ENCODE results near the gene CCL13. TPM values are rescaled to one million over a fixed set of nuclear protein-coding genes. Genes with fewer than 3 reads are reported as not detected.

Gene CCL13
- total and polyA plus RNA-seq, 2 of the 8 experiments (the other 6 are each of a cell fraction or from before 2014, with no cell fraction given), result not detected

DNA sequence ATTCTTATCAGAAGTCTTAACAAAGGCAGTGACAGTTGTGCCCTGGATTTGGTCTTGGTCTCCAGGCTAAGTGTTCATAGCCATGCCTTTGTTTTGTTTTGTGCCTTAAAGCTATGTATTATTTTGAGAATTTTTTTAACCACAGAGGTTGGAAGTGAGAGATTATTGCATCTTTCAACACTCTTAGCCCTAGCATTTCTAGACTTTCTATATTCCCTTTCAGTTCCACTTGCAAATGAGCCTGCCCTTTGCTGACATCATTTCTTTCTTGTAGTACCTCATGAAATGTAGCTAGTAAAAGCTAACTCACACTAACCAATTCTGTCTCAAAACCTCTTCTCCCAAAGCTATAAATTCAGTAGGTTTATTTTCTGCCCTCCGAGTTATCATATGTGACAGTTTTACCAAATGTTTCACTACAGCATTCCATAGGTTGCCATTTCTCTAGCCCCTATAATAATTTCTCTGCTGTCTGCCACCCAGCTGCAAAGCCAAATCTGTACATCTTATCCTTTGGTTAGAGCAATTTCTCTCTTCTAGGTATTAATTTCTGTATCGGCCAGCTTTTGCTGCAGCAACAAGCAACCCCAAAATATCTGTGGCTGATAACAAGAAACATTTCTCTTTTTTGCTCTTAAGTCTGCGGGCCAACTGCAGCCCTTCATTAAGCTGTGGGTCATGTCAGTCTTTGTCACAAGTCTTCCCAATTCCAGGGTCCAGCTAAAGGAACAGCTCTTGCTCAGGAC, 21.0 kb downstream of the CCL13 start:
- H3K4me1 ChIP-seq (replicated peaks in 1 of 4; ENCODE audit: control insufficient read depth in 3 of 4, insufficient read depth in 4 of 4, low read length in 3 of 4), result no peaks in the 10 kb centered on the region
- no peak overlapping the region for H4K91ac ChIP-seq (replicated peaks; ENCODE audit: insufficient read length, low read length)
- H3K56ac ChIP-seq (replicated peaks; ENCODE audit: insufficient read length, low read depth, low read length), result no peak overlapping the region
- no peak for DNase-seq (ENCODE audit: low read depth in 1 of 2, low spot score in 2 of 2)
- no peak overlapping the region for H2AK5ac ChIP-seq (ENCODE audit: low read depth, low read length)
- no peak overlapping the region for H3K4me3 ChIP-seq (ENCODE audit: extremely low read depth in 1 of 4, insufficient read depth in 2 of 4, low read depth in 3 of 4, low read length in 4 of 4)
- H3K14ac ChIP-seq (ENCODE audit: insufficient read length), result no peak overlapping the region
- no peaks in the 10 kb centered on the region for H3K36me3 ChIP-seq (ENCODE audit: control insufficient read depth in 2 of 4, insufficient read depth in 4 of 4, low read length in 3 of 4)
- no peak overlapping the region for H3K4ac ChIP-seq (replicated peaks; ENCODE audit: insufficient read length, low read depth, low read length)
- no peak for FAIRE-seq
- WGBS, 2 experiments (ENCODE audit: extremely low coverage in 1 of 2, insufficient coverage in 1 of 2, insufficient read length in 1 of 2, insufficient replicate concordance in 2 of 2, low coverage in 1 of 2, low lambda C conversion rate in 2 of 2, missing lambda C conversion rate in 1 of 2), result 91% methylated on average over 3 of the region's 3 CpGs; no CpG with 5 or more reads in 1 of the 2 experiments
- H2BK20ac ChIP-seq (ENCODE audit: low read length), result no peak overlapping the region
- H2BK5ac ChIP-seq (ENCODE audit: low read depth, low read length), result no peak overlapping the region
- no peak overlapping the region for H3K27ac ChIP-seq (ENCODE audit: low read depth, low read length)
- no peaks in the 10 kb centered on the region for H3K79me2 ChIP-seq (ENCODE audit: control insufficient read depth in 1 of 2, insufficient read depth in 2 of 2, low read length in 2 of 2)
- no peak overlapping the region for H2BK15ac ChIP-seq (ENCODE audit: low read length)
- no peak overlapping the region for H2BK120ac ChIP-seq (replicated peaks; ENCODE audit: low read depth, low read length)
- no peak overlapping the region for H4K8ac ChIP-seq (ENCODE audit: extremely low read depth, insufficient read depth, low read length)
- no peaks in the 10 kb centered on the region for H4K20me1 ChIP-seq (replicated peaks in 1 of 2; ENCODE audit: control insufficient read depth in 1 of 2, insufficient read depth in 2 of 2, low read length in 2 of 2)
- H3K18ac ChIP-seq (ENCODE audit: extremely low read depth, low read length), result no peak overlapping the region
- H4K5ac ChIP-seq (ENCODE audit: insufficient read length, low read depth, low read length), result no peak overlapping the region
- no peak overlapping the region for H3K23ac ChIP-seq (ENCODE audit: insufficient read length)
- no peaks in the 10 kb centered on the region for H3K9me3 ChIP-seq (ENCODE audit: insufficient read depth in 2 of 2, low read depth in 1 of 2, low read length in 1 of 2)
- no peaks in the 10 kb centered on the region for H3K79me1 ChIP-seq (ENCODE audit: low read depth, low read length)
- POLR2A ChIA-PET (ENCODE audit: partially characterized antibody), result no interaction called here
- no peaks in the 10 kb centered on the region for H3K23me2 ChIP-seq (ENCODE audit: low read depth, low read length)
- no peak overlapping the region for H3K4me2 ChIP-seq (ENCODE audit: insufficient read depth in 1 of 2, low read depth in 2 of 2, low read length in 2 of 2)
- no peak overlapping the region for H2AFZ ChIP-seq (ENCODE audit: low read length)
- no peak overlapping the region for H3K9ac ChIP-seq (replicated peaks in 1 of 4; ENCODE audit: extremely low read depth in 1 of 4, low read depth in 3 of 4, low read length in 3 of 4)
- H3K27me3 ChIP-seq (replicated peaks in 1 of 4; ENCODE audit: control insufficient read depth in 3 of 4, extremely low read depth in 1 of 4, insufficient read depth in 3 of 4, low read length in 3 of 4), result no peaks in the 10 kb centered on the region
- CTCF ChIA-PET (ENCODE audit: partially characterized antibody), result interaction anchor here (1.7 to 2.1 kb wide), 2 partner anchors 16 to 21 kb away, joined by 4 to 11 read pairs; partner anchors contain the start of genes CCL1 and CCL13
- no peak overlapping the region for H2BK12ac ChIP-seq (ENCODE audit: low read depth, low read length)
- TF ChIP-seq POU5F1 (IDR thresholded peaks at IDR 0.05; ENCODE audit: low read depth, low read length), result no peak
- no peak for TF ChIP-seq TCF12 (IDR thresholded peaks at IDR 0.05; ENCODE audit: low read depth, low read length)
- TF ChIP-seq, protein P1, sequence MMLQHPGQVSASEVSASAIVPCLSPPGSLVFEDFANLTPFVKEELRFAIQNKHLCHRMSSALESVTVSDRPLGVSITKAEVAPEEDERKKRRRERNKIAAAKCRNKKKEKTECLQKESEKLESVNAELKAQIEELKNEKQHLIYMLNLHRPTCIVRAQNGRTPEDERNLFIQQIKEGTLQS (IDR thresholded peaks at IDR 0.05; ENCODE audit: insufficient read depth, low read depth, low read length), result no peak
- no peak for TF ChIP-seq RAD21 (IDR thresholded peaks at IDR 0.05 in 1 of 2, conservative IDR thresholded peaks at IDR 0.05 in 1 of 2; ENCODE audit: low read depth in 2 of 2, low read length in 2 of 2)
- TF ChIP-seq JUND (IDR thresholded peaks at IDR 0.05; ENCODE audit: low read length), result no peak
- no peak for TF ChIP-seq E2F6 (IDR thresholded peaks at IDR 0.05)
- no peak for TF ChIP-seq MAFK (IDR thresholded peaks at IDR 0.05; ENCODE audit: low read depth, low read length)
- no peak for TF ChIP-seq HDAC6 (IDR thresholded peaks at IDR 0.05; ENCODE audit: low read depth, low read length)
